Keratinocyte (primary cell): ENCODE data around the gene RASSF7.

Source experiments
- EZH2 ChIP-seq: IDR thresholded peaks from one replicate; pipeline ENCODE4 v1.6.1; 2012; ENCODE audit warnings: inconsistent platforms, mild to moderate bottlenecking, low read length, moderate library complexity
- TF ChIP-seq, protein P1 (sequence below), 3 experiments: IDR thresholded peaks in 1 of 3; conservative IDR thresholded peaks in 1 of 3; optimal IDR thresholded peaks in 1 of 3; 2 replicates in 2 of 3; 3 replicates in 1 of 3; pipeline versions ENCODE3 to v1.5.1; 2011; ENCODE audit warnings: low read length in 3 of 3, mild to moderate bottlenecking in 3 of 3, moderate library complexity in 2 of 3, control low read depth in 1 of 3, inconsistent platforms in 1 of 3; ENCODE audit not compliant: insufficient read depth in 2 of 3; ENCODE audit errors: extremely low read depth in 1 of 3

- TF ChIP-seq, protein P1, sequence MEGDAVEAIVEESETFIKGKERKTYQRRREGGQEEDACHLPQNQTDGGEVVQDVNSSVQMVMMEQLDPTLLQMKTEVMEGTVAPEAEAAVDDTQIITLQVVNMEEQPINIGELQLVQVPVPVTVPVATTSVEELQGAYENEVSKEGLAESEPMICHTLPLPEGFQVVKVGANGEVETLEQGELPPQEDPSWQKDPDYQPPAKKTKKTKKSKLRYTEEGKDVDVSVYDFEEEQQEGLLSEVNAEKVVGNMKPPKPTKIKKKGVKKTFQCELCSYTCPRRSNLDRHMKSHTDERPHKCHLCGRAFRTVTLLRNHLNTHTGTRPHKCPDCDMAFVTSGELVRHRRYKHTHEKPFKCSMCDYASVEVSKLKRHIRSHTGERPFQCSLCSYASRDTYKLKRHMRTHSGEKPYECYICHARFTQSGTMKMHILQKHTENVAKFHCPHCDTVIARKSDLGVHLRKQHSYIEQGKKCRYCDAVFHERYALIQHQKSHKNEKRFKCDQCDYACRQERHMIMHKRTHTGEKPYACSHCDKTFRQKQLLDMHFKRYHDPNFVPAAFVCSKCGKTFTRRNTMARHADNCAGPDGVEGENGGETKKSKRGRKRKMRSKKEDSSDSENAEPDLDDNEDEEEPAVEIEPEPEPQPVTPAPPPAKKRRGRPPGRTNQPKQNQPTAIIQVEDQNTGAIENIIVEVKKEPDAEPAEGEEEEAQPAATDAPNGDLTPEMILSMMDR (optimal IDR thresholded peaks at IDR 0.05 in 1 of 3, IDR thresholded peaks at IDR 0.05 in 1 of 3, conservative IDR thresholded peaks at IDR 0.05 in 1 of 3; ENCODE audit: extremely low read depth in 1 of 3, insufficient read depth in 2 of 3, low read length in 3 of 3) = no peak
- no peak for TF ChIP-seq EZH2
Observed at GRCh38 chr11:553083-553987, 7.4 kb upstream of the RASSF7 start.
